NCI-H748 (cell line): ENCODE results near the gene PHKA2.
"Not testable (repeated sequence)": the region's sequence is repeated elsewhere in the genome, so short reads cannot be mapped to it uniquely, and the experiment has no call there.

ENCODE experiments used
- DNase-seq: peaks from one replicate; lab custom pipeline; 2025; ENCODE audit not compliant: unreplicated experiment; lab: John Stamatoyannopoulos, UW

The PHKA2 gene

GRCh38 chrX:18983666-18984380 is at the start of gene PHKA2:
Gene PHKA2 (minus strand): TSS chrX:18984114. CDS start chrX:18983932, 182 bp downstream.
- DNase-seq = peak; percentile 73

- DNase-seq = no peak
Observed at GRCh38 chrX:19030805-19031204, 46.9 kb upstream of the PHKA2 start.

- no peak for DNase-seq
Observed at GRCh38 chrX:19028560-19028959, 44.6 kb upstream of the PHKA2 start.

- no peak for DNase-seq
Observed at GRCh38 chrX:19024366-19024765, 40.5 kb upstream of the PHKA2 start.

GRCh38 chrX:19019996-19020395 is 36.1 kb upstream of the PHKA2 start:
- no peak for DNase-seq

- DNase-seq = peak; percentile 36
Observed at GRCh38 chrX:19017271-19017670, 33.4 kb upstream of the PHKA2 start.

- not testable (repeated sequence) for DNase-seq
Observed at GRCh38 chrX:19016614-19017013, 32.7 kb upstream of the PHKA2 start.

GRCh38 chrX:19007868-19008267 is 24.0 kb upstream of the PHKA2 start:
- no peak for DNase-seq

- no peak for DNase-seq
Observed at GRCh38 chrX:19007011-19007410, 23.1 kb upstream of the PHKA2 start.

GRCh38 chrX:19005909-19006308 is 22.0 kb upstream of the PHKA2 start:
- peak; percentile 3 for DNase-seq

GRCh38 chrX:19003756-19004155 is 19.8 kb upstream of the PHKA2 start:
- DNase-seq = no peak

- DNase-seq = no peak
Observed at GRCh38 chrX:18998653-18999052, 14.7 kb upstream of the PHKA2 start.

GRCh38 chrX:18997916-18998315 is 14.0 kb upstream of the PHKA2 start:
- no peak for DNase-seq

- no peak for DNase-seq
Observed at GRCh38 chrX:18996536-18996935, 12.6 kb upstream of the PHKA2 start.

- DNase-seq = no peak
Observed at GRCh38 chrX:18995221-18995620, 11.3 kb upstream of the PHKA2 start.

- DNase-seq = no peak
Observed at GRCh38 chrX:18994713-18995112, 10.8 kb upstream of the PHKA2 start.

GRCh38 chrX:18992829-18993228 is 8.9 kb upstream of the PHKA2 start:
- no peak for DNase-seq

- DNase-seq = no peak
Observed at GRCh38 chrX:18985186-18985435, 1.2 kb upstream of the PHKA2 start.

GRCh38 chrX:18984381-18985185 is 669 bp upstream of the PHKA2 start:
- DNase-seq = peak; percentile 86

- no peak for DNase-seq
Observed at GRCh38 chrX:18981124-18981807, 2.6 kb downstream of the PHKA2 start.

GRCh38 chrX:18980262-18980661 is 3.7 kb downstream of the PHKA2 start:
- DNase-seq = not testable (repeated sequence)

- DNase-seq = no peak
Observed at GRCh38 chrX:18974993-18975392, 8.9 kb downstream of the PHKA2 start.
